PC-9 (cell line): ENCODE results near the gene CABLES2. TPM values are rescaled to one million over a fixed set of nuclear protein-coding genes. Genes with fewer than 3 reads are reported as not detected.
A peak's percentile ranks its signal among the peaks of the same experiment; 100 is the strongest.

Experiments used
- BruUV-seq: library from RNA; stranded (reverse); fragments of 400-500 nt; replicated peaks from 2 replicates; lab custom pipeline; 2021; lab: Mats Ljungman, UMichigan
- CTCF ChIA-PET: fragments of 300-600 bp; sonication (Branson Sonifier 250); formaldehyde crosslinking; loops from one replicate; lab custom pipeline; 2022; ENCODE audit warnings: antibody characterized with exemption; lab: Charles Lee
- POLR2A ChIA-PET: fragments of 300-600 bp; sonication (Branson Sonifier 250); formaldehyde crosslinking; loops from one replicate; lab custom pipeline; 2022; ENCODE audit warnings: antibody characterized with exemption; ENCODE audit not compliant: unreplicated experiment; lab: Charles Lee
- DNase-seq, 2 experiments: peaks; one replicate each; pipeline versions ENCODE4 v3.0.0 to v3.0.0-alpha.2; 2015 to 2022; ENCODE audit warnings: mixed read lengths in 1 of 2
- H2AFZ ChIP-seq: fragments of 200-600 bp; sonication (generic); 2 replicates; pipeline ENCODE4 v1.8.1; 2017; ENCODE audit warnings: antibody characterized with exemption
- H3F3A ChIP-seq: fragments of 200-600 bp; sonication (generic); 2 replicates; pipeline ENCODE4 v1.8.1; 2017; ENCODE audit warnings: antibody characterized with exemption, mild to moderate bottlenecking, low read depth; ENCODE audit not compliant: insufficient read depth
- H3K27ac ChIP-seq: fragments of 200-600 bp; sonication (generic); 2 replicates; pipeline ENCODE4 v1.6.1; 2016; ENCODE audit warnings: mixed run types
- H3K27me3 ChIP-seq: fragments of 200-600 bp; sonication (generic); 2 replicates; pipeline ENCODE4 v1.6.1; 2016; ENCODE audit warnings: low read depth, mixed run types; ENCODE audit not compliant: insufficient read depth
- H3K36me3 ChIP-seq: fragments of 200-600 bp; sonication (generic); 2 replicates; pipeline ENCODE4 v1.6.1; 2016; ENCODE audit warnings: low read depth, mixed run types
- H3K4me1 ChIP-seq: fragments of 200-600 bp; sonication (generic); replicated peaks from 2 replicates; pipeline ENCODE4 v1.6.1; 2016; ENCODE audit warnings: mixed run types; ENCODE audit not compliant: insufficient read depth
- H3K4me2 ChIP-seq: fragments of 200-600 bp; sonication (generic); 2 replicates; pipeline ENCODE4 v1.6.1; 2017; ENCODE audit warnings: mixed run types
- H3K4me3 ChIP-seq: fragments of 200-600 bp; sonication (generic); 2 replicates; pipeline ENCODE4 v1.6.1; 2016; ENCODE audit warnings: mixed run types
- H3K79me2 ChIP-seq: fragments of 200-600 bp; sonication (generic); 2 replicates; pipeline ENCODE4 v1.6.1; 2017; ENCODE audit warnings: low read depth, mixed run types
- H3K9me2 ChIP-seq: fragments of 200-600 bp; sonication (generic); 2 replicates; pipeline ENCODE4 v1.8.1; 2017; ENCODE audit warnings: mild to moderate bottlenecking; ENCODE audit not compliant: insufficient read depth
- H3K9me3 ChIP-seq: fragments of 200-600 bp; sonication (generic); 2 replicates; pipeline ENCODE4 v1.8.1; 2016; ENCODE audit warnings: low read depth; ENCODE audit not compliant: insufficient read depth
- H4K20me1 ChIP-seq: fragments of 200-600 bp; sonication (generic); 2 replicates; pipeline ENCODE4 v1.8.1; 2017; ENCODE audit not compliant: insufficient read depth
- CTCF ChIP-seq: fragments of 200-600 bp; sonication (generic); conservative IDR thresholded peaks from 2 replicates; pipeline ENCODE4 v1.6.1; 2017; ENCODE audit warnings: mixed run types, antibody characterized with exemption, mild to moderate bottlenecking, moderate library complexity
- EZH2 ChIP-seq: fragments of 200-600 bp; sonication (generic); IDR thresholded peaks from 2 replicates; pipeline ENCODE4 v1.8.0; 2017; ENCODE audit warnings: antibody characterized with exemption, low read depth
- intact Hi-C: fragments of 100-400 bp; cut with micrococcal nuclease; formaldehyde crosslinking; loops from one replicate; pipeline ENCODE4 v1.10.0; 2022; ENCODE audit not compliant: unreplicated experiment
- total RNA-seq: library from RNA; stranded (reverse); gene quantifications from 2 replicates; pipeline ENCODE4 v1.2.3, GENCODE V29; 2021

CABLES2 gene
- total RNA-seq, 1 experiment from 2014 or later, result 14.1 TPM

DNA sequence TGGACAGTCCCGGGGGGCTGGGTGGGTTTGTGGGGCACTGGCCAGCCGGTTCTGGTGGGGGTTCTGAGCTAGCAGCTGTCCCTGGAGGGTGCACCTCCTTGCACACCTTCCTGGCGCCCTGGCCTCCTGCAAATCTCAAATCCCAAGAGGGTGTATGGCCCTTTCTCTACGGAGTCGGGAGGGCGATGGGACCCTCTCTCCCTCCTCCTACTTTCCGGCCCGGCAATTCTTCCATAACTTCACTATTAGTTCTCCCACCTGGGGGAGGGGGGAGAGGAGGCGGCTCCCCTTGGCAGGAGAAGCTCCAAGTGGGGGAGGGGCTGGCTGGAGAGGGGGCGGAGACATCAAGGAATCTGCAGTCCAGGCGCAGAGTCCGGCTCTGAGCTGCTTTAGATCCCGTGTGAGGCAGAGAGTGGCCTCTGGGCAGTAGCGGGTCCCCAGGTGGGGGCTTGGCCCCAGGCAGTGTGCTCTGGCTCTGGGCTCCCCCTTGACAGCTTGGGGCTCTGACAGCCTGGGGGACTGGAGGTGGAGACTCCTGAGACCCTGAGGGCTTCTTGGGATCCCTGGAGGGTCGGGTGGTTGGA lies 38.6 kb downstream of the CABLES2 start:
- H2AFZ ChIP-seq, result no peak overlapping the region
- H3K4me1 ChIP-seq, result peaks cover 51% of the 10 kb centered on the region
- no peaks in the 10 kb centered on the region for H3K9me3 ChIP-seq
- intact Hi-C loops, result loop anchor here (5.0 kb wide), 1 partner anchor 424 kb away; no protein-coding TSS in a partner anchor
- no peaks in the 10 kb centered on the region for H3K9me2 ChIP-seq
- ChIA-PET CTCF (interaction anchor here (0.6 to 1.3 kb wide), 5 partner anchors 14 to 423 kb away, joined by 4 to 11 read pairs (median 5); partner anchors contain the start of gene RPS21), POLR2A (interaction anchor here (0.7 to 2.1 kb wide), 3 partner anchors 10 to 18 kb away, joined by 6 to 10 read pairs (median 9); no protein-coding TSS in a partner anchor)
- H4K20me1 ChIP-seq, result peaks cover 11% of the 10 kb centered on the region; the same call in 1 of the 2 replicates
- TF ChIP-seq EZH2 (no peak), CTCF (peak; percentile 43; the same call in 1 of the 2 replicates)
- H3K27me3 ChIP-seq, result no peaks in the 10 kb centered on the region
- no peak overlapping the region for H3K27ac ChIP-seq
- peak overlapping the region; percentile 58 for H3K4me3 ChIP-seq
- H3K79me2 ChIP-seq, result peaks cover 37% of the 10 kb centered on the region
- 0 out of 2 replicates have a peak, but pooled peaks cover 5% of the 10 kb centered on the region for H3K36me3 ChIP-seq
- peak in 1 of 2 experiments; percentile 80 for DNase-seq
- peak overlapping the region; percentile 99 for H3K4me2 ChIP-seq
- H3F3A ChIP-seq, result peaks cover 40% of the 10 kb centered on the region
- BruUV-seq, result no TSS peak

DNA sequence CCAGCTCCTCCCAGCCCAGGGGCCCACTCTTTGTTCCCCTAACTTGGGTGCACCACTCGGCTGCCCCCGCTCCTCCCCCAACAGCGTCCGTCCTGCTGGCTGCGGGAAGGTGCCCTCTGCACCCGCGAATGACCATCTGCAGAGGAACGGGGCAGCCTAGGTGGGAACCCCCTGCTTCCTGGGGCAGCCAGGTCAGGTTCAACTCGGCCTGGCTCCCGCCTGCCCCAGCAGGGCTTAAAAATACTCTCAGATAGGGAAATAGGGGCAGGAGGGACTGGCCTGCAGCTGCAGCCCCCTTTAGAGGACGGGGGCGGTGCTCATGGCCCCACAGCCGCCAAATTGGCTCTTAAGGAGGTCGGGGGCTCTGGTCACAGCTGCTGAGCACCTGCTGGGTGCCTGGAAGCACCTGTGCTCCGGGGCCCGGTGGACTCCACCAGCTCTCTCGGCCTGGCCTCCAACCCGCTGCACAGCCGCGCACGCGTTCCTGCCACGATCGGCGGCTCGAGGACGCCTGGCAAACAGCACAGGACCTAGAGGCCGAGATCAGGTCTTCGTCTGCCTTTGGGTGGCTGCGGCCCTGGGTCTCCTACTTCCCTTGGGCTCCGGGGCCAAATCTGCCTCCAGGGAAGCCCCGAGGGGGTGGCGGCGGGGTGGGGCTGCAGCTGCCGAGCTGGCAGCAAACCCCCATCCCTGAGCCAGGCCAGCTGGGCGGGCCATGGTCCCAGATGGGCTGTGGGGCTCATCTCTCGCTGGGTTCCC lies 39.3 kb downstream of the CABLES2 start:
- POLR2A ChIA-PET, result interaction anchor here (0.6 to 2.1 kb wide), 4 partner anchors 9 to 129 kb away, joined by 3 to 10 read pairs (median 8); no protein-coding TSS in a partner anchor
- peak overlapping the region; percentile 58 for H3K4me3 ChIP-seq
- H3K27ac ChIP-seq, result no peak overlapping the region
- H3K79me2 ChIP-seq, result peaks cover 43% of the 10 kb centered on the region
- H2AFZ ChIP-seq, result no peak overlapping the region
- CTCF ChIA-PET, result interaction anchor here (0.7 to 1.0 kb wide), 3 partner anchors 15 to 424 kb away, joined by 4 to 11 read pairs (median 5); no protein-coding TSS in a partner anchor
- peaks cover 47% of the 10 kb centered on the region for H3F3A ChIP-seq
- intact Hi-C loops, result loop anchor here (2.0 to 5.0 kb wide), 2 partner anchors 129 to 424 kb away; partner anchors contain the start of gene OSBPL2
- peak overlapping the region; percentile 99 for H3K4me2 ChIP-seq
- H3K36me3 ChIP-seq, result 0 out of 2 replicates have a peak, but pooled peaks cover 5% of the 10 kb centered on the region
- no peaks in the 10 kb centered on the region for H3K27me3 ChIP-seq
- TF ChIP-seq EZH2 (no peak), CTCF (no peak)
- H3K9me2 ChIP-seq, result no peaks in the 10 kb centered on the region
- peaks cover 58% of the 10 kb centered on the region for H3K4me1 ChIP-seq
- BruUV-seq, result no TSS peak
- H4K20me1 ChIP-seq, result peaks cover 11% of the 10 kb centered on the region; the same call in 1 of the 2 replicates
- no peaks in the 10 kb centered on the region for H3K9me3 ChIP-seq
- peak; percentile 58 to 69 for DNase-seq

DNA sequence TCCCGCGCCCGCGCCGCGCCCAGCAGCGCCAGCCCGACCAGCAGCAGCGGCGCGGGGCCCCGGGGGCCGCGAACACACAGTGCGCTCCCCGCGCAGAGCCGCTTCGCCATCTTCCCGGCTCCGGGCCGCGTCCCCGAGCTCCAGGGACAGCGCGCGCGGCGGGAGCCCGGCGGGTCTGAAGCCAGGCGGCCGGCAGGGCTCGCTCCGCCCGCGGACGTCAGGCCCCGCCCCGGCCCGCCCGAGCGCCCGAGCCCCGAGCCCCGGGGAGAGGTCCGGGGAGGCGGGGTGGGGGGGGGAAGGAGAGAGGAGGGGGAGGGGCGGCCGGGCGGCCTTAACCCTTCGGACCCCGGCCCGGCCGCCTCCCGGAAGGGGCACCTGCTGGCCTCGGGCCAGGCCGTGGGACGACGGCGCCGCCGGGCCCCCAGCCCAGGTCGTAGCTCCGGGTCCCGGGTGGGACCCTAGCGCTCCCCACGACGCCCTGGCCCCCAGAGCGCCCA lies 39.9 kb downstream of the CABLES2 start, which contains the start of gene LAMA5:
Gene LAMA5, minus strand, starts transcription at position 177 of the 497 bp plus-strand sequence. Its CDS starts 67 bp downstream, at position 110.
- H3K9me2 ChIP-seq, result no peaks in the 10 kb centered on the region
- no peaks in the 10 kb centered on the region for H3K27me3 ChIP-seq
- H3K4me2 ChIP-seq, result peak within 1 kb of the TSS; percentile 99
- no peaks in the 10 kb centered on the region for H3K9me3 ChIP-seq
- ChIA-PET CTCF (no interaction called here), POLR2A (interaction anchor here (0.6 kb wide), 1 partner anchor 129 kb away, joined by 3 read pairs; no protein-coding TSS in a partner anchor)
- peaks cover 64% of the 10 kb centered on the region for H3K4me1 ChIP-seq
- no peak within 1 kb of the TSS for H2AFZ ChIP-seq
- intact Hi-C loops, result loop anchor here (2.0 to 5.0 kb wide), 2 partner anchors 128 to 425 kb away; partner anchors contain the start of gene OSBPL2
- no TSS peak for BruUV-seq
- 0 out of 2 replicates have a peak, but pooled peaks cover 5% of the 10 kb centered on the region for H3K36me3 ChIP-seq
- peaks cover 50% of the 10 kb centered on the region for H3K79me2 ChIP-seq
- TF ChIP-seq CTCF (no peak), EZH2 (no peak)
- DNase-seq, result peak in 1 of 2 experiments; percentile 81
- H3K27ac ChIP-seq, result peak within 1 kb of the TSS; percentile 68
- H4K20me1 ChIP-seq, result peaks cover 15% of the 10 kb centered on the region
- peak within 1 kb of the TSS; percentile 78 for H3K4me3 ChIP-seq
- peaks cover 53% of the 10 kb centered on the region for H3F3A ChIP-seq
